Urinary bladder (tissue), 4 donors: ENCODE data around the gene RSPO3. TPM values are rescaled to one million over a fixed set of nuclear protein-coding genes. Genes with fewer than 3 reads are reported as not detected.
"Not testable (repeated sequence)": the region's sequence is repeated elsewhere in the genome, so short reads cannot be mapped to it uniquely, and the experiment has no call there.

Source experiments
- DNase-seq: peaks from one replicate; pipeline ENCODE4 v3.0.0-alpha.2; 2015; ENCODE audit errors: extremely low spot score
- H3K27ac ChIP-seq: one replicate; pipeline ENCODE4 v1.5.1; 2013; ENCODE audit warnings: low read depth, mild to moderate bottlenecking, moderate library complexity
- H3K36me3 ChIP-seq: one replicate; pipeline ENCODE4 v1.6.1; 2013; ENCODE audit warnings: mild to moderate bottlenecking, moderate library complexity; ENCODE audit not compliant: insufficient read depth
- H3K4me1 ChIP-seq: one replicate; pipeline ENCODE4 v1.6.1; 2013; ENCODE audit warnings: mild to moderate bottlenecking, moderate library complexity; ENCODE audit not compliant: insufficient read depth
- H3K4me3 ChIP-seq: one replicate; pipeline ENCODE4 v1.5.1; 2013; ENCODE audit warnings: low read depth, low read length
- WGBS: extraction: QIAGEN DNeasy Blood & Tissue Kit; methylation state at CpG from one replicate; pipeline ENCODE4 v1.1.7; 2013; 5-methylcytosine and 5-hydroxymethylcytosine counted together
- polyA plus RNA-seq: library from polyadenylated mRNA; stranded (reverse); fragments of 200-250 nt; gene quantifications from one replicate; pipeline ENCODE4 v1.2.3, GENCODE V29; 2013
- total RNA-seq: library from RNA; depleted of rRNA; stranded (reverse); fragments of >200 nt; gene quantifications from one replicate; pipeline ENCODE4 v1.2.3, GENCODE V29; 2014
- donor health status: healthy with polysubstance abuse.
- donor health status: healthy.

Gene RSPO3
- total and polyA plus RNA-seq, 2 donors: 4.4 to 4.9 TPM

DNA sequence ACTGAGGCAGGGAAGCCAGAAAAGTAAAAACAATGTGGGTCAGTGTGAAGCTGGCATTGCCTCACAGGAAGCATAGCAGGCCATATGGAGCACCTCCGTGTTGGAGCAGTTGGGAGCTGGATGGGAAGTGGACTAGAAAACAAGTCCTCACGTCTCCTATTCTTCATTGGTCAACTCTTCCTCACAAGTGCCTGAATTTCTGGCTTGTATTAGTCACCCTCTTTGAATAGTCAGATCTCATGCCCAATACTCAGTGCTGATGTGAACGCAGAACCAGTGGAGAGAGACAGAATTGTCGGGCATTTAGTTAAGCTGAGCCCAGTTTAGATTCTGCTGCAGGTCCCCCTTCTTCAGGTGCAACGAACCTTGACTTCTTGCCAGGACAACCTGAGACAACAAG, 22.3 kb upstream of the RSPO3 start:
- no peaks in the 10 kb centered on the region for H3K36me3 ChIP-seq
- no peaks in the 10 kb centered on the region for H3K4me1 ChIP-seq
- no peak overlapping the region for H3K27ac ChIP-seq
- no peak overlapping the region for H3K4me3 ChIP-seq
- DNase-seq: no peak
- 81% methylated on average over 5 of the region's 5 CpGs for WGBS

- not testable (repeated sequence) for H3K4me3 ChIP-seq, DNase-seq, H3K27ac ChIP-seq, H3K4me1 ChIP-seq, H3K36me3 ChIP-seq
- WGBS: 94% methylated on average over 5 of the region's 5 CpGs
Measured at GRCh38 chr6:127097442-127097841, 21.0 kb upstream of the RSPO3 start.

DNA sequence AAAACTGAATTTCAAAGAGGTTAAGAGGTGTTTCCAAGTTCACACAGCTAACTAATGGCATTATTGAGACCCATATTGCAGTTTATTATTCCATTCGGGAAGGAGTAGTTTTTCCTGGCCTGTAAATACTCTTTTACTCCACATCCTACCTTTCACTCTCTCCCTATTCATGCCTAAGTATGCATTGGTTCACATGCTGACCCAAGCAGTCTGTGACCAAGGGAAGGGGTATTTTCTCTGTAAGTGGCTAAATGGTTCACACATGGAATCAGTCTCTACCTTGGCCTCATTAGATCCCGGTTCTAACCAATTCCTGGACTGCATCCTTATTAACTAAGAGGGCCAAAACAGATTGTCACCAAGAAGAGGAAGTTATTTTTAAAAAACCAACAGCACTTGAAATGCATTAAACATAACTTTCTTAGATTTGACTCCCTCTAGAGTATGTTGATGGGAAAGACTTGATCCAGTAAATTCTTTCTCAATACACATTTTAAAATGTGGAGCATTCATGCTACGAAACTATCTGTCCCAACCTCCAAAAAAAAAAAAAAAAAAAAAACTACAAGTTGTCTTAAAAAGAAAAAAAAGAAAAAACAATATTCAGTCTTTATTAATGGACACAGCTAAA, 17.8 kb upstream of the RSPO3 start:
- Histone ChIP-seq H3K4me1 (no peaks in the 10 kb centered on the region), H3K27ac (no peak overlapping the region), H3K4me3 (no peak overlapping the region), H3K36me3 (no peaks in the 10 kb centered on the region)
- WGBS: 42% methylated on average over 3 of the region's 3 CpGs
- no peak for DNase-seq

GRCh38 chr6:127102299-127102698, 16.2 kb upstream of the RSPO3 start:
- 55% methylated on average over 2 of the region's 2 CpGs for WGBS
- H3K4me3 ChIP-seq: no peak overlapping the region

GRCh38 chr6:127102859-127103258, 15.6 kb upstream of the RSPO3 start:
- Histone ChIP-seq H3K27ac (no peak overlapping the region), H3K4me3 (no peak overlapping the region), H3K36me3 (no peaks in the 10 kb centered on the region), H3K4me1 (no peaks in the 10 kb centered on the region)
- no peak for DNase-seq
- WGBS: 94% methylated on average over 3 of the region's 3 CpGs

More at GRCh38 chr6:127102299-127102698, 16.2 kb upstream of the RSPO3 start:
- no peak for DNase-seq
- H3K4me1 ChIP-seq: no peaks in the 10 kb centered on the region
- no peak overlapping the region for H3K27ac ChIP-seq
- no peaks in the 10 kb centered on the region for H3K36me3 ChIP-seq

DNA sequence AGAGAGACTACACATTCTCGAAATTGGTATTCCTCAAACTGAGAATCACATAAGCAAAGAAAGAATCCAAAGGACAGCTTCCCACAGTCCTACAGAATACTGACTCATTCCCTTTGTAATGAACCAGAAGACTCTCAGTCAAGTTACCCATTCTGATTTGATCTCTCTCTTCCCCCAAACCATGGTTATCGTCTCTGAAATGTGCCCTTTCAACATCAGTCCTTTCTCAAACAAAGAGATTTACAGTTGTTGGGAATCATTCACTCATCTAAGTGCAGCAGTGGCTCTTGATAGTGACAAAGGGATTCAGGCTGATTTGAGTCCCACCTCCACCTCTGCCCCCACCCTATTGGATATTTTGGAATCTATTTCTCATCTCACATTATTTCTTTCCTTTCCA, 15.0 kb upstream of the RSPO3 start:
- no peak for DNase-seq
- 60% methylated on average over 2 of the region's 2 CpGs for WGBS
- Histone ChIP-seq H3K4me3 (no peak overlapping the region), H3K27ac (no peak overlapping the region), H3K4me1 (no peaks in the 10 kb centered on the region), H3K36me3 (no peaks in the 10 kb centered on the region)

GRCh38 chr6:127107916-127108315, 10.6 kb upstream of the RSPO3 start:
- Histone ChIP-seq H3K36me3 (no peaks in the 10 kb centered on the region), H3K27ac (no peak overlapping the region), H3K4me1 (no peaks in the 10 kb centered on the region), H3K4me3 (no peak overlapping the region)
- no peak for DNase-seq

DNA sequence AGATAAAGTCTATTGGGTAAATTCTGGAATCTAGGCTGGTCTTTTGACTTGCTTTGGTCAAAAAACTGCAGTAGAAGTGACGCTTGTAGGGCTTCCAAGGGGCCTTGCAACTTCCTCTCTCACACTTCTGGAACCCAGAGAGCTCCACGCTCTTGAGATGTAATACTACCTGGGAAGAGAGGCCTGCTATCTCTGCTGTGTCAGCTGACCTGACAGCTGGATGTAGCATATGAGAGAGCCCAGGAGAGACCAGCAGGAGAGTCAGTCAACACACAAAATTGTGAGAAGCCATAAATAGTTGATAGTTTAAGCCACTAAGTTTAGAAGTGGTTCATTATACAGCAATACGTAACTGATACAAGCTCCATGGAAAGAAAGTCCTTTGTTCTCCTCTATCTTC, 7.8 kb upstream of the RSPO3 start:
- 97% methylated on average over 3 of the region's 3 CpGs for WGBS
- no peak for DNase-seq
- Histone ChIP-seq H3K27ac (no peak overlapping the region), H3K36me3 (no peaks in the 10 kb centered on the region), H3K4me3 (no peak overlapping the region), H3K4me1 (no peaks in the 10 kb centered on the region)

GRCh38 chr6:127111526-127111925, 6.9 kb upstream of the RSPO3 start:
- WGBS: 93% methylated on average over 4 of the region's 4 CpGs
- H3K4me1 ChIP-seq: no peaks in the 10 kb centered on the region
- no peak overlapping the region for H3K4me3 ChIP-seq
- DNase-seq: no peak
- H3K36me3 ChIP-seq: no peaks in the 10 kb centered on the region
- no peak overlapping the region for H3K27ac ChIP-seq

DNA sequence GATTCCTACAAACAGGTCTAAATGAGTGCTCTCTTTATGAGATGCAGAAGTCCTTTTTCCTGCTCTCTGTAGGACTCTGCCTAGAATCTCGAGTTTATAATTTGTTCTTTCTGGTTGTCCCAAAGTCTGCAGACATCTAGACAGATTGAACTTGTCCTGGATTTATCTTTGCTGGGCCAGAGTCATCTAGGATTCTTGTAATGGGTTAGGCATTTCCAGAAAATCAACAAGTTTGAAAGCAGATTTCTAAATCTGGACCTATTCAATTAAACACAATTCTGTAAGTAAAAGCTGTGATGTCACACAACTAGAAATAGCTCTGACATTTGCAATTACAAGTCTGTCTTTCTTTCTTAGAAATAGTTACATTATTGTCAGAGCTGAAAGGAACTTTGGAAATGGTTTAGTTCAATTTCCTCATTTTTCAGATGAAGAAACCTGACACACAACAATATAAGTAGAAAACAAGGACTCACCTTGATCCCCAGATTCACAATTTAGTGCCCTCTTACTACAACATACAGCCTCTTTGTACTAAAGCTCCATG, 4.2 kb upstream of the RSPO3 start:
- DNase-seq: no peak
- Histone ChIP-seq H3K27ac (no peak overlapping the region), H3K4me1 (no peaks in the 10 kb centered on the region), H3K4me3 (no peak overlapping the region), H3K36me3 (no peaks in the 10 kb centered on the region)
- WGBS: 59% methylated on average over 1 of the region's 1 CpG

DNA sequence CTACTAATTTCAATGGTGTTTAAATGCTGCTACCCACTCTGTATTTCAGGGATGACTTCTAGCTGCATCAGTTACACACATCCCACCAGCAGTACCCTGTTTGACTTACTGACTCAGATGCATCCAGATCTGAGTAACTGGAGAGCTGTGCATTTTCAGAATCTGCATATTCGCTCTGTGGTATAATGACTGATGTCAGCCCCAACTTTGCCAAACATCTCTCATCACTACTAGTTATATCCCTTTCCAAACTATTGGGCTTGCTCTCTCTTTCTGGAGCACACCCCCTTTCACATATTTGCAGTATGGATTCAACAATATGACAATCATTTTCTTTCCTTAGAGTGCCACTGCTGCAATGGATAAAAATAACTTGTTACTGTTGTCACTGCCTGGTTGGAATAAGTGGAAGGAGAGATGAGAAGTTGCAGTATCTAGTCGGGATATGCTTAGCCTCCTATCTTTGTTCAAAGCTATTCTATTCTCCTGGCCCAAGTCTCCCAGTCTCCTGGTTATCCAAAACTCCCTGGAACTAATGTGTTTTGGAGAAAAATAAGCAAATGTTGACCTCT, 3.3 kb upstream of the RSPO3 start:
- DNase-seq: no peak
- Histone ChIP-seq H3K36me3 (no peaks in the 10 kb centered on the region), H3K27ac (no peak overlapping the region), H3K4me1 (peaks cover 2% of the 10 kb centered on the region), H3K4me3 (no peak overlapping the region)
- WGBS: 52% methylated on average over 2 of the region's 2 CpGs

DNA sequence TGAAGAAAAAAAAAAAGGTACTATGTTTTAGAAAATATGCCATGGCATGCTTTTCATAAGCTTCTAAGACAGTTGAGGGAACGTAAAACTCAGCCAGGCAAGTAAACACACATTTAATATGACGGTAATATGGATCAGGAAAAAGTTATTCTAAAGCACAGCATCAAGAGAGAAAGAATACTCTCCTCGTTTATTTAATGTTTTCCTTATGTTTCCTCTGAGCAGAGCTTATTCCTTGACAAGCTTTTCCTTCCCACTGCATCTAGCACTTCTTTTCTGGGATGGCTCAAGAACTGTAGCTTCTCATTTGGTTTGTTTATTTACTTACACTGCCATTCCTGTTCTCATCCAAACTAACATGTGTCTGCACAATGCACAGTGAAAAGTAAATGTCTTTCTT, 2.7 kb upstream of the RSPO3 start:
- WGBS: 36% methylated on average over 3 of the region's 3 CpGs
- no peak overlapping the region for H3K27ac ChIP-seq

GRCh38 chr6:127117979-127118297, 533 bp upstream of the RSPO3 start:
- peak overlapping the region; percentile 71 for H3K4me3 ChIP-seq
- no peak overlapping the region for H3K27ac ChIP-seq
- H3K36me3 ChIP-seq: no peaks in the 10 kb centered on the region
- peaks cover 2% of the 10 kb centered on the region for H3K4me1 ChIP-seq
- 3% methylated on average over 19 of the region's 19 CpGs for WGBS
- no peak for DNase-seq

More for the DNA sequence above, 2.7 kb upstream of the RSPO3 start:
- H3K36me3 ChIP-seq: no peaks in the 10 kb centered on the region
- H3K4me1 ChIP-seq: peaks cover 2% of the 10 kb centered on the region
- no peak overlapping the region for H3K4me3 ChIP-seq
- DNase-seq: no peak

DNA sequence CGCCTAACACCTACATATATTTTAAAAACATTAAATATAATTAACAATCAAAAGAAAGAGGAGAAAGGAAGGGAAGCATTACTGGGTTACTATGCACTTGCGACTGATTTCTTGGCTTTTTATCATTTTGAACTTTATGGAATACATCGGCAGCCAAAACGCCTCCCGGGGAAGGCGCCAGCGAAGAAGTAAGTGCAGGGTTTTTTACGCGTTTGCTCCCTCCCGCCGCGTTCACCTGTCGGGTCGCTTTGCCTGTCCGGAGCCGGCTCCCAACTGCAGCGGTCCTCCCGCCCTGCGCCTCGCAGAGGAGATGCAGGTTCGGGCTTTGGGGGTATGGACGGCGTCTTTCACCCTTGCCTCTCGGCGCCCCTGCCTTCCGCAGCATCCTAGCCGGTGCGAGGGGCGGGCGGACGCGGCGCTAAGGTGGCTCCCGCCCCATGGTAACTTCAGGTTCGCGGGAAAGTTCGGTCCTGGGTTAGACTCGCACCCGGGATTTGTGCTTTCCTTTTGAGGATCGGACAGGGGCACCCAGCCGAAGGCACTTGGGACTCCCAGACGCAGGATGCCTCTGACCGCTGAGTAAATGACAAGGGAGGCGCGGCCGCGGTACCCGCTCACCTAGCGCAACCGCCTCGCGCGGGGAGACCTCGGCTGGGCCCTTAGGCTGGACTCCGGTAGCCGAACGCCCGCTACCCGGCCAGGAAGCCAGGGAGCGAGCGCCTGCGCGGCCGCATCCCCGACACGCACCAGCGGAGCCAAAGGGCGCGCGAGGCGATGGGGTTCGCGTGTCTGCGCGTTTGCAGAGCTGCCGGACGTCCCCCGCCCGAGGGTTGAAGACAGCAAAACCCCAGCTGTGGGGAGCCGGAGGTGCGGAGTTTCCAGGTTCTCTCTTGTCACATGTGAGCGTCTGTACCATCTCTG, 891 bp downstream of the RSPO3 start:
- no peak for DNase-seq
- WGBS: under 1% methylated on average over 82 of the region's 82 CpGs

More for the DNA sequence above, 891 bp downstream of the RSPO3 start:
- H3K27ac ChIP-seq: no peak overlapping the region
- peak overlapping the region; percentile 71 for H3K4me3 ChIP-seq
- H3K4me1 ChIP-seq: peaks cover 2% of the 10 kb centered on the region
- H3K36me3 ChIP-seq: no peaks in the 10 kb centered on the region
